ENCODE results near the gene CER1. TPM values are rescaled to one million over a fixed set of nuclear protein-coding genes. Genes with fewer than 3 reads are reported as not detected.
A peak's percentile ranks its signal among the peaks of the same experiment; 100 is the strongest.

Gene CER1
- total RNA-seq, 2 experiments from 2014 or later: not detected

DNA sequence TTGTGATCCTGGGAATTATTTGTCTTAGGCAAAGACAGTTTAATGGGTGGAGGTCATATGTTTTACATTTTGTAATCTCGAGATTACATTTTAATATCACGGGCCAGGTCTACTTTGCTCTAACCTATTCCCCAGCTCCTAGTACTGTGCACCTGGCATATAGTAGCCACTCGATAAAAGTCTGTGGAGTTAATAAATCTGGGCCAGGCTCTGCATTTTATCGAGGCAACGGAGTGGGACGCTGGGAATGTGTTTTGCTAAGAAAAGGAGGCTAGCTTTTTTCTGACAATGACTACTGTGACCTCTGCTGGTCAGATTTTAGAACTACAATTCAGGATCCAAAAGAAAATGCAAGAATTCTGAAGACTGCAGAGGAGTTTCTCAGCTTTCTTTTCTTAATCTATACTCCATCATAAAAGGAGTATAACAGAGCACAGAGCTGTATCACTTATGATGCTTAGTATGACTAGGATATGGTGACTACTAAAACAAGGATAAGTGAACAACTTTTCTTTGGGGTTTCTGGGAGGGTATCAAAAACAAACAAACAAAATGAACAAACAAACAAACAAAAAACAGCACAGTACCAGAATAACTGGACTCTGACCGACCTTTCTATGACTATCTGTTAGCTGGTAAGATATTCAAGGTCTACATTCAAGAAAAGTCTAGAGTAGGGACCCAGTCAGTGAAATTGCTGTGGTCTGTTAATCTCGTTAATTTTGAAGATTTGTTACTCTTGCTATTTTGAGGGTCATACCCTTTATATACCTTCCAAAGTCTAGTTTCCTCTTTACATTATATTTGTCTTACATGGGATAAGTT is 46.1 kb upstream of the CER1 start:
- H3K4me1 ChIP-seq (ENCODE audit: insufficient read depth, low read length): no peaks in the 10 kb centered on the region
- no peaks in the 10 kb centered on the region for H3K4me1 Mint-ChIP-seq (ENCODE audit: low read depth)
- H3K4me3 Mint-ChIP-seq: no peak overlapping the region
- H3K9me3 ChIP-seq (ENCODE audit: control insufficient read depth in 1 of 2, insufficient read depth in 1 of 2, low read length in 2 of 2): no peaks in the 10 kb centered on the region
- peak in 4 of 14 experiments; percentile 0 to 48 (median 38) for DNase-seq
- intact Hi-C loops (cut with DNase I, micrococcal nuclease): loop anchor here in 1 of 2 experiments (10.0 kb wide), 1 partner anchor 1344 kb away; no protein-coding TSS in a partner anchor
- ATAC-seq (ENCODE audit: poor library complexity): no peak
- H3K9me3 Mint-ChIP-seq: no peaks in the 10 kb centered on the region
- CTCF ChIA-PET: interaction anchor here (0.6 to 1.3 kb wide), 4 partner anchors 12 to 1341 kb away, joined by 3 to 4 read pairs (median 4); no protein-coding TSS in a partner anchor
- H3K36me3 ChIP-seq (ENCODE audit: insufficient read depth, low read length): no peaks in the 10 kb centered on the region
- no peak overlapping the region for H3K27ac Mint-ChIP-seq
- POLR2A ChIA-PET: no interaction called here
- no peaks in the 10 kb centered on the region for H3K36me3 Mint-ChIP-seq (ENCODE audit: low read depth)
- TF ChIP-seq CTCF (IDR thresholded peaks at IDR 0.05): peak; percentile 78
- no peaks in the 10 kb centered on the region for H3K27me3 ChIP-seq (ENCODE audit: control insufficient read depth in 1 of 2, insufficient read depth in 2 of 2, low read length in 2 of 2)
- peaks cover 26% of the 10 kb centered on the region for H3K27me3 Mint-ChIP-seq
- H3K27ac ChIP-seq (ENCODE audit: low read depth in 1 of 2, low read length in 2 of 2): no peak overlapping the region
- no peak overlapping the region for H3K4me3 ChIP-seq (ENCODE audit: low read length)

- Mint-ChIP-seq H3K27ac (no peak overlapping the region), H3K36me3 (ENCODE audit: low read depth) (no peaks in the 10 kb centered on the region), H3K9me3 (no peaks in the 10 kb centered on the region), H3K27me3 (peaks cover 43% of the 10 kb centered on the region), H3K4me3 (no peak overlapping the region), H3K4me1 (ENCODE audit: low read depth) (no peaks in the 10 kb centered on the region)
- ChIA-PET CTCF (no interaction called here), POLR2A (no interaction called here)
- H3K4me1 ChIP-seq (ENCODE audit: insufficient read depth, low read length): no peaks in the 10 kb centered on the region
- H3K27me3 ChIP-seq (ENCODE audit: control insufficient read depth in 1 of 2, insufficient read depth in 2 of 2, low read length in 2 of 2): no peaks in the 10 kb centered on the region
- H3K9me3 ChIP-seq (ENCODE audit: control insufficient read depth in 1 of 2, insufficient read depth in 1 of 2, low read length in 2 of 2): no peaks in the 10 kb centered on the region
- no peaks in the 10 kb centered on the region for H3K36me3 ChIP-seq (ENCODE audit: insufficient read depth, low read length)
- ATAC-seq (ENCODE audit: poor library complexity) (no peak), DNase-seq (no peak)
- intact Hi-C loops (cut with DNase I, micrococcal nuclease): loop anchor here in 1 of 2 experiments (10.0 kb wide), 1 partner anchor 1341 kb away; no protein-coding TSS in a partner anchor
- H3K27ac ChIP-seq (ENCODE audit: low read depth in 1 of 2, low read length in 2 of 2): no peak overlapping the region
- no peak overlapping the region for H3K4me3 ChIP-seq (ENCODE audit: low read length)
- no peak for TF ChIP-seq CTCF (IDR thresholded peaks at IDR 0.05)
These were observed 43.8 kb upstream of the CER1 start for GRCh38 chr9:14766299-14766698.

GRCh38 chr9:14761584-14761983 is 39.1 kb upstream of the CER1 start:
- intact Hi-C loops (cut with DNase I, micrococcal nuclease): loop anchor here in 1 of 2 experiments (10.0 kb wide), 1 partner anchor 1337 kb away; no protein-coding TSS in a partner anchor
- H3K9me3 Mint-ChIP-seq: no peaks in the 10 kb centered on the region
- ChIA-PET POLR2A (no interaction called here), CTCF (no interaction called here)
- no peak overlapping the region for H3K4me3 ChIP-seq (ENCODE audit: low read length)
- TF ChIP-seq CTCF (IDR thresholded peaks at IDR 0.05): no peak
- no peaks in the 10 kb centered on the region for H3K4me1 Mint-ChIP-seq (ENCODE audit: low read depth)
- ATAC-seq (ENCODE audit: poor library complexity) (no peak), DNase-seq (no peak)
- no peaks in the 10 kb centered on the region for H3K36me3 ChIP-seq (ENCODE audit: insufficient read depth, low read length)
- no peaks in the 10 kb centered on the region for H3K36me3 Mint-ChIP-seq (ENCODE audit: low read depth)
- H3K4me3 Mint-ChIP-seq: no peak overlapping the region
- H3K27me3 Mint-ChIP-seq: peaks cover 41% of the 10 kb centered on the region
- no peak overlapping the region for H3K27ac Mint-ChIP-seq
- no peaks in the 10 kb centered on the region for H3K4me1 ChIP-seq (ENCODE audit: insufficient read depth, low read length)
- H3K9me3 ChIP-seq (ENCODE audit: control insufficient read depth in 1 of 2, insufficient read depth in 1 of 2, low read length in 2 of 2): no peaks in the 10 kb centered on the region
- no peak overlapping the region for H3K27ac ChIP-seq (ENCODE audit: low read depth in 1 of 2, low read length in 2 of 2)
- peaks cover 0 to 3% of the 10 kb centered on the region in 2 experiments for H3K27me3 ChIP-seq (ENCODE audit: control insufficient read depth in 1 of 2, insufficient read depth in 2 of 2, low read length in 2 of 2)
